Measurements from ENCODE around the gene GNB1L.

DNA sequence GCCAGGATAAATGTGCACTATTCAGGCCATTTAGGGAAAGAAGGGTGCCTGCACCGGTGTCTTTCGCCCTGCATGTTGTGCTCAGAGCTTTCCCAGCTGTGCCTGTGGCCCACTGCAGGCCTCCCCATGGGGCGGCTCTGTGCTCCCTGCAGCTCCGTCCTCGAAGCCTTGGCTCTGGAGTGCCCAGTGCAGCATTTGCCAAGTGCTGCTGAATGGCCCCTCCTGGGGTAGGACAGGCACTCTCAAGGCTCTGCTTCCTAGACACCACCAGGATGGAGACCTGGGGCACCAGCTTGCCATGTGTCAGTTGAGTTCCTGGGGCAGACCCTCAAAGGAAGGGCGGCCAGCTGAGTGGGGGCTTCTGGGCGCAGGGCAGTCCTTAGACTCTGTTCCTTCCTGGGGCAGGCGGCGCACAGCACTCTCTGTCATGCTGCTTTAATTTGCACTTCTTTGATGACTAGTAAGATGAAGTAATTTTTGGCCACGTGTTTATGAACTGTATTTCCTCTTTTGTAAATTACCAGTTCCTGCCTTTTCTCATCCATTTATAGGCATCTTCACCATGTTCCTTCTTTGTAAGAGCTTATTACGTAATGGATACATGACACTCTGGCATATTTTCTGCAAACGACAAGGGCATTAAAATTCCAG, 32.1 kb upstream of the GNB1L start:
- TF ChIP-seq EZH2 (optimal IDR thresholded peaks at IDR 0.05; ENCODE audit: low read depth, low read length) = no peak
- TF ChIP-seq, protein P1, sequence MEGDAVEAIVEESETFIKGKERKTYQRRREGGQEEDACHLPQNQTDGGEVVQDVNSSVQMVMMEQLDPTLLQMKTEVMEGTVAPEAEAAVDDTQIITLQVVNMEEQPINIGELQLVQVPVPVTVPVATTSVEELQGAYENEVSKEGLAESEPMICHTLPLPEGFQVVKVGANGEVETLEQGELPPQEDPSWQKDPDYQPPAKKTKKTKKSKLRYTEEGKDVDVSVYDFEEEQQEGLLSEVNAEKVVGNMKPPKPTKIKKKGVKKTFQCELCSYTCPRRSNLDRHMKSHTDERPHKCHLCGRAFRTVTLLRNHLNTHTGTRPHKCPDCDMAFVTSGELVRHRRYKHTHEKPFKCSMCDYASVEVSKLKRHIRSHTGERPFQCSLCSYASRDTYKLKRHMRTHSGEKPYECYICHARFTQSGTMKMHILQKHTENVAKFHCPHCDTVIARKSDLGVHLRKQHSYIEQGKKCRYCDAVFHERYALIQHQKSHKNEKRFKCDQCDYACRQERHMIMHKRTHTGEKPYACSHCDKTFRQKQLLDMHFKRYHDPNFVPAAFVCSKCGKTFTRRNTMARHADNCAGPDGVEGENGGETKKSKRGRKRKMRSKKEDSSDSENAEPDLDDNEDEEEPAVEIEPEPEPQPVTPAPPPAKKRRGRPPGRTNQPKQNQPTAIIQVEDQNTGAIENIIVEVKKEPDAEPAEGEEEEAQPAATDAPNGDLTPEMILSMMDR (IDR thresholded peaks at IDR 0.05; ENCODE audit: low read length) = no peak
